Omental fat pad (tissue), 4 donors: ENCODE results near the gene MKLN1. TPM values are rescaled to one million over a fixed set of nuclear protein-coding genes. Genes with fewer than 3 reads are reported as not detected.

Experiments
- ATAC-seq: fragments of 150-250 bp; one replicate; pipeline ENCODE4 v1.9.1; 2016; ENCODE audit warnings: mild to moderate bottlenecking, moderate library complexity; ENCODE audit not compliant: low FRiP score
- DNase-seq: peaks from one replicate; pipeline ENCODE4 v3.0.0-alpha.2; 2019; ENCODE audit warnings: low spot score
- total RNA-seq, 4 donors: library from RNA; depleted of rRNA; stranded (reverse); fragments of >200 nt; gene quantifications; one replicate each; pipeline ENCODE4 v1.1.0, GENCODE V29; 2016
- TF ChIP-seq, protein P1 (sequence below), 3 donors: fragments of 450-650 bp; IDR thresholded peaks; one replicate each; pipeline ENCODE4 v1.5.1; 2016 to 2017; ENCODE audit warnings: antibody characterized with exemption in 3 of 3, mild to moderate bottlenecking in 3 of 3, moderate library complexity in 2 of 3

MKLN1 gene
- total RNA-seq, 4 donors from 2014 or later = 48.9 to 108 (median 49.8) TPM

- TF ChIP-seq, protein P1, sequence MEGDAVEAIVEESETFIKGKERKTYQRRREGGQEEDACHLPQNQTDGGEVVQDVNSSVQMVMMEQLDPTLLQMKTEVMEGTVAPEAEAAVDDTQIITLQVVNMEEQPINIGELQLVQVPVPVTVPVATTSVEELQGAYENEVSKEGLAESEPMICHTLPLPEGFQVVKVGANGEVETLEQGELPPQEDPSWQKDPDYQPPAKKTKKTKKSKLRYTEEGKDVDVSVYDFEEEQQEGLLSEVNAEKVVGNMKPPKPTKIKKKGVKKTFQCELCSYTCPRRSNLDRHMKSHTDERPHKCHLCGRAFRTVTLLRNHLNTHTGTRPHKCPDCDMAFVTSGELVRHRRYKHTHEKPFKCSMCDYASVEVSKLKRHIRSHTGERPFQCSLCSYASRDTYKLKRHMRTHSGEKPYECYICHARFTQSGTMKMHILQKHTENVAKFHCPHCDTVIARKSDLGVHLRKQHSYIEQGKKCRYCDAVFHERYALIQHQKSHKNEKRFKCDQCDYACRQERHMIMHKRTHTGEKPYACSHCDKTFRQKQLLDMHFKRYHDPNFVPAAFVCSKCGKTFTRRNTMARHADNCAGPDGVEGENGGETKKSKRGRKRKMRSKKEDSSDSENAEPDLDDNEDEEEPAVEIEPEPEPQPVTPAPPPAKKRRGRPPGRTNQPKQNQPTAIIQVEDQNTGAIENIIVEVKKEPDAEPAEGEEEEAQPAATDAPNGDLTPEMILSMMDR (IDR thresholded peaks at IDR 0.05) = no peak
- peak; percentile 54 for ATAC-seq
- DNase-seq = no peak
Measured at GRCh38 chr7:131538071-131538812, 210.6 kb downstream of the MKLN1 start.

DNA sequence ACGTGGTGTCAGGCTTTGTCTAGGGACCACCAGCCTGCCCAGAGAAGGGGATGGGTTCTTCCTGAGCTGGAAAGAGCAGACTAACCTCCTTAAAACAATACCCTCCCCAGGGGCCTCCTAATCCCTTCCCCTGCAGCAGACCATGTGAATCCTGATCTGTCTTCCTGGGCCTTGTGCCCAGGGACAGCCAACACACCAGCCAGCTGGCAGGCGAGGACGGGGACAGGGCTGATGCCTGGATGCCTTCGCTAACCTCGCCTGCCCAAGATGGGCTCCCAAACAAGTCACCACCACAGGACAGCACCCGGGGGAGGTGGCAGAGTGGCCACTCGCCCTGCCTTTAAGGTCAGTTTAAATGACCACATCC, 211.1 kb downstream of the MKLN1 start:
- no peak for DNase-seq
- TF ChIP-seq, protein P1 (IDR thresholded peaks at IDR 0.05) = no peak
- no peak for ATAC-seq

DNA sequence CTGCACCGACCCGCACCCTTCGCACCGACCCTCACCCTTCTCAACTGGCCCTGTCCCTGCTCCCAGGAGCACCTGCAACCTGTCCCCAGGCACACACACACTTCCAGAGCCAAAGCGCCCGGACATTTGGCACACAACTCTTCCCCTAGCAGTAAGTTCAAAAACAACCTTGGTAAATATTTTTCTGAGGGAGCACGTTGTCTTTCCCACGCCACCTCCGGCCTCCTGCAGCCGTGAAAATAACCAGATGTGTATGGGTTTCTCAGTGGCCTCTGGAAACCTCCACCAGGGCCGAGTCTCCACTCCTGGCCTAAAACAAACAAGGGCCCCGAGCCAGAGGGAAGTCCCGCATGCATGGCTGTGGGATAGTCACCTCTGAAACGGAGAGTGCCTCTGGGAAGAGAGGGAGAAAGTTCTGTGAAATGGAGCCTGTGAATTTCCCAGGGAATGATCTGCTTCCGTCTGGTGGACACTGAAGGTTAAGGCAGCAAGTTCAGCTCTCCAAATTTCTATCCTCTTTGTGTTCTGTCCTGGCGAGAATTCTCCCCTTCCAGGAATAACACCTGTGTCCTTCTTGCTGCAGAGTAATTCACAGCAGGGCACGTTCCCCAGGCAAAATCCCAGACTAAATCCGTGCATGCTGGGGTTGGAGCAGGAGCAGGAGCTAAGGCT, 213.0 kb downstream of the MKLN1 start:
- DNase-seq (no peak), ATAC-seq (no peak)
- TF ChIP-seq, protein P1 (IDR thresholded peaks at IDR 0.05) = no peak

GRCh38 chr7:131543298-131543697, 215.6 kb downstream of the MKLN1 start:
- no peak for ATAC-seq
- no peak for DNase-seq
- TF ChIP-seq, protein P1 (IDR thresholded peaks at IDR 0.05) = no peak

DNA sequence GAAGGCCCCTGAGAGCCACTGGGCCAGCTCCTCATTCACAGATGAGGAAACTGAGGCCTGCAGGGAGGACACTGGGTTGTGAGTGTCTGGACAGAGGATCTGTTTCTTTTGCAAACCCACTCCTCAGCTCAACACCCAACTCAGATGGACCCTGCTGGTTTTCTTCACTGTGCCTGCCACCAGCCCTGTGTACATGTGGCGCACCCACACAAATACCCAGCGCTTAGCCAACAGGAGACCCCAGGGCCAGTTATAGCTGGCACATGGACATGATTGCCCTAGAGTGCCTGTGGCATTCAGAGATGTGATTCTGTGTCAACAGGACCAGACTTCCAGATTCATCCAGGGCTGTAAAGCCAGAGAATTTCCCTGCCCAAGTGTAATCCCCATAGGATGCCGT, 216.3 kb downstream of the MKLN1 start:
- ATAC-seq (no peak), DNase-seq (no peak)
- TF ChIP-seq, protein P1 (IDR thresholded peaks at IDR 0.05) = no peak

GRCh38 chr7:131544449-131545301, 217.0 kb downstream of the MKLN1 start:
- DNase-seq = no peak
- ATAC-seq = peak; percentile 39
- TF ChIP-seq, protein P1 (IDR thresholded peaks at IDR 0.05) = no peak
